Liver (tissue), 9 donors: ENCODE data around the gene SPDEF. TPM values are rescaled to one million over a fixed set of nuclear protein-coding genes. Genes with fewer than 3 reads are reported as not detected.

Experiments
- DNase-seq: peaks from one replicate; pipeline ENCODE4 v3.0.0-alpha.2; 2017; ENCODE audit warnings: low spot score
- H3K27ac ChIP-seq, 2 donors: one replicate each; pipeline ENCODE4 v1.7.0; 2013; ENCODE audit warnings: inconsistent platforms in 2 of 2, low read length in 2 of 2, control low read depth in 1 of 2, low read depth in 1 of 2, mild to moderate bottlenecking in 1 of 2
- H3K27me3 ChIP-seq, 4 donors: one replicate each; pipeline versions ENCODE4 v1.6.1 to v1.7.0; 2013; ENCODE audit warnings: low read length in 3 of 4, inconsistent platforms in 1 of 4, mild to moderate bottlenecking in 1 of 4, moderate library complexity in 1 of 4; ENCODE audit not compliant: control insufficient read depth in 4 of 4, insufficient read depth in 4 of 4
- H3K36me3 ChIP-seq, 4 donors: one replicate each; pipeline versions ENCODE4 v1.6.1 to v1.7.0; 2013; ENCODE audit warnings: low read length in 3 of 4, mild to moderate bottlenecking in 3 of 4, low read depth in 1 of 4, moderate library complexity in 1 of 4; ENCODE audit not compliant: control insufficient read depth in 4 of 4, insufficient read depth in 3 of 4
- H3K4me1 ChIP-seq, 4 donors: one replicate each; pipeline versions ENCODE4 v1.6.1 to v1.7.0; 2013; ENCODE audit warnings: low read length in 3 of 4, mild to moderate bottlenecking in 3 of 4, moderate library complexity in 1 of 4; ENCODE audit not compliant: control insufficient read depth in 4 of 4, insufficient read depth in 4 of 4
- H3K4me3 ChIP-seq, 3 donors: one replicate each; pipeline versions ENCODE4 v1.6.1 to v1.7.0; 2013; ENCODE audit warnings: low read length in 3 of 3, control low read depth in 1 of 3, low read depth in 1 of 3, mild to moderate bottlenecking in 1 of 3
- H3K9ac ChIP-seq, 2 donors: one replicate each; pipeline ENCODE4 v1.7.0; 2013; ENCODE audit warnings: low read length in 2 of 2, mild to moderate bottlenecking in 2 of 2, moderate library complexity in 2 of 2, control low read depth in 1 of 2, low read depth in 1 of 2
- H3K9me3 ChIP-seq, 4 donors: one replicate each; pipeline versions ENCODE4 v1.6.1 to v1.7.0; 2013; ENCODE audit warnings: low read length in 3 of 4; ENCODE audit not compliant: control insufficient read depth in 4 of 4
- EGR1 ChIP-seq, 2 donors: IDR thresholded peaks; 2 replicates each; pipeline ENCODE4 v1.6.1; 2016 to 2018; ENCODE audit warnings: antibody characterized with exemption in 2 of 2, low read depth in 2 of 2
- FOXA1 ChIP-seq: IDR thresholded peaks from 2 replicates; pipeline ENCODE4 v1.6.1; 2016; ENCODE audit warnings: antibody characterized with exemption
- GABPA ChIP-seq, 2 donors: IDR thresholded peaks in 1 of 2; conservative IDR thresholded peaks in 1 of 2; 2 replicates each; pipeline ENCODE4 v1.6.1; 2016; ENCODE audit warnings: antibody characterized with exemption in 2 of 2, mild to moderate bottlenecking in 1 of 2, moderate library complexity in 1 of 2
- HNF4A ChIP-seq, 2 donors: conservative IDR thresholded peaks; 2 replicates each; pipeline ENCODE4 v1.6.1; 2016; ENCODE audit warnings: antibody characterized with exemption in 2 of 2, mild to moderate bottlenecking in 2 of 2
- HNF4G ChIP-seq: IDR thresholded peaks from 2 replicates; pipeline ENCODE4 v1.6.1; 2016; ENCODE audit warnings: antibody characterized with exemption
- JUND ChIP-seq, 2 donors: IDR thresholded peaks; 2 replicates each; pipeline ENCODE4 v1.6.1; 2016; ENCODE audit warnings: antibody characterized with exemption in 2 of 2
- NR2F2 ChIP-seq: IDR thresholded peaks from 2 replicates; pipeline ENCODE4 v1.6.1; 2016; ENCODE audit warnings: antibody characterized with exemption
- RAD21 ChIP-seq, 2 donors: IDR thresholded peaks; 2 replicates each; pipeline ENCODE4 v1.6.1; 2016; ENCODE audit warnings: antibody characterized with exemption in 2 of 2, mild to moderate bottlenecking in 2 of 2
- RXRA ChIP-seq, 2 donors: IDR thresholded peaks; 2 replicates each; pipeline ENCODE4 v1.6.1; 2017 to 2018; ENCODE audit warnings: antibody characterized with exemption in 2 of 2, mild to moderate bottlenecking in 1 of 2
- SP1 ChIP-seq: IDR thresholded peaks from 2 replicates; pipeline ENCODE4 v1.6.1; 2018; ENCODE audit warnings: antibody characterized with exemption, mild to moderate bottlenecking
- TAF1 ChIP-seq: conservative IDR thresholded peaks from 2 replicates; pipeline ENCODE4 v1.6.1; 2016; ENCODE audit warnings: antibody characterized with exemption, mild to moderate bottlenecking
- YY1 ChIP-seq: IDR thresholded peaks from 2 replicates; pipeline ENCODE4 v1.6.1; 2016; ENCODE audit warnings: antibody characterized with exemption, mild to moderate bottlenecking
- WGBS: extraction: QIAGEN DNeasy Blood & Tissue Kit; methylation state at CpG from one replicate; pipeline ENCODE4 v1.1.7; 2013; 5-methylcytosine and 5-hydroxymethylcytosine counted together
- polyA plus RNA-seq, 2 donors: library from polyadenylated mRNA; stranded (reverse) in 1 of 2; unstranded in 1 of 2; fragments of 200-250 nt in 1 of 2; fragments of >200 nt in 1 of 2; fragmentation: Nextera tagmentation in 1 of 2; extraction: Ambion mirVana in 1 of 2; gene quantifications; one replicate each; pipeline versions ENCODE4 v1.2.1 to v1.2.3, GENCODE V29; 2013 to 2015
- total RNA-seq, 2 donors: library from RNA; depleted of rRNA; stranded (reverse); fragments of >200 nt; gene quantifications; one replicate each; pipeline ENCODE4 v1.2.3, GENCODE V29; 2014
- TF ChIP-seq, protein P1 (sequence below): IDR thresholded peaks from 2 replicates; pipeline ENCODE4 v1.6.1; 2016; ENCODE audit warnings: antibody characterized with exemption
- TF ChIP-seq, protein P2 (sequence below): fragments of 150-350 bp; IDR thresholded peaks from 2 replicates; pipeline ENCODE4 v1.5.1; 2017; ENCODE audit warnings: improper control_type of control experiment, low read depth, low read length; ENCODE audit not compliant: missing input control
- TF ChIP-seq, protein P3 (sequence below): IDR thresholded peaks from 2 replicates; pipeline ENCODE4 v1.6.1; 2016; ENCODE audit warnings: antibody characterized with exemption, mild to moderate bottlenecking
- TF ChIP-seq, protein P4 (sequence below): IDR thresholded peaks from 2 replicates; pipeline ENCODE4 v1.6.1; 2016; ENCODE audit warnings: antibody characterized with exemption
- donor health status: healthy.
- donor health status: healthy.
- donor health status: healthy.
- donor health status: healthy.
- donor health status: healthy.

Gene SPDEF
- total and polyA plus RNA-seq, 4 donors: 0.05 to 0.09 TPM; not detected in 2

DNA sequence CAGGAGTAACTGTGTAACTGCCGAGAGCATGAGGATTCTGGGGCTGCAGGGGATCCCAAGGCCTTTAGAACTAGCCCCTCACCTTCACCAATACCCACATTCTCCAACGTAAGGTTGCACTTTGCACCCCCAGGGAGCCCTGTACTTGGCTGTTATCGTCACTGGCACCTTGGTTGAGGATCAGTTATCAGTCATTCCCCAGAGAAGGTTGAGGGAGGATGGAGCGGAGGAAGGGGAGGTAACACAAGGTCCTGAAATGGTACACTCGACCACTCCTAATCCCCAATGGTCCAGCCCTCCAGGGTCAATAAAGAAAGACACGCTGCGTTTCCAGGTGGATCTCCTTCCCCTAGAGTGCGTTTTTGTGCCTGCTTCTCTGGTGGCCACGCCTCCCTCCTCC is 1.1 kb upstream of the SPDEF start:
- H3K9ac ChIP-seq: no peak overlapping the region
- TF ChIP-seq EGR1 (IDR thresholded peaks at IDR 0.05; ENCODE audit: low read depth in 2 of 2): no peak
- TF ChIP-seq TAF1: no peak
- TF ChIP-seq, protein P1, sequence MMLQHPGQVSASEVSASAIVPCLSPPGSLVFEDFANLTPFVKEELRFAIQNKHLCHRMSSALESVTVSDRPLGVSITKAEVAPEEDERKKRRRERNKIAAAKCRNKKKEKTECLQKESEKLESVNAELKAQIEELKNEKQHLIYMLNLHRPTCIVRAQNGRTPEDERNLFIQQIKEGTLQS: no peak
- TF ChIP-seq NR2F2: no peak
- TF ChIP-seq, protein P2, sequence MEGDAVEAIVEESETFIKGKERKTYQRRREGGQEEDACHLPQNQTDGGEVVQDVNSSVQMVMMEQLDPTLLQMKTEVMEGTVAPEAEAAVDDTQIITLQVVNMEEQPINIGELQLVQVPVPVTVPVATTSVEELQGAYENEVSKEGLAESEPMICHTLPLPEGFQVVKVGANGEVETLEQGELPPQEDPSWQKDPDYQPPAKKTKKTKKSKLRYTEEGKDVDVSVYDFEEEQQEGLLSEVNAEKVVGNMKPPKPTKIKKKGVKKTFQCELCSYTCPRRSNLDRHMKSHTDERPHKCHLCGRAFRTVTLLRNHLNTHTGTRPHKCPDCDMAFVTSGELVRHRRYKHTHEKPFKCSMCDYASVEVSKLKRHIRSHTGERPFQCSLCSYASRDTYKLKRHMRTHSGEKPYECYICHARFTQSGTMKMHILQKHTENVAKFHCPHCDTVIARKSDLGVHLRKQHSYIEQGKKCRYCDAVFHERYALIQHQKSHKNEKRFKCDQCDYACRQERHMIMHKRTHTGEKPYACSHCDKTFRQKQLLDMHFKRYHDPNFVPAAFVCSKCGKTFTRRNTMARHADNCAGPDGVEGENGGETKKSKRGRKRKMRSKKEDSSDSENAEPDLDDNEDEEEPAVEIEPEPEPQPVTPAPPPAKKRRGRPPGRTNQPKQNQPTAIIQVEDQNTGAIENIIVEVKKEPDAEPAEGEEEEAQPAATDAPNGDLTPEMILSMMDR: no peak
- TF ChIP-seq, protein P3, sequence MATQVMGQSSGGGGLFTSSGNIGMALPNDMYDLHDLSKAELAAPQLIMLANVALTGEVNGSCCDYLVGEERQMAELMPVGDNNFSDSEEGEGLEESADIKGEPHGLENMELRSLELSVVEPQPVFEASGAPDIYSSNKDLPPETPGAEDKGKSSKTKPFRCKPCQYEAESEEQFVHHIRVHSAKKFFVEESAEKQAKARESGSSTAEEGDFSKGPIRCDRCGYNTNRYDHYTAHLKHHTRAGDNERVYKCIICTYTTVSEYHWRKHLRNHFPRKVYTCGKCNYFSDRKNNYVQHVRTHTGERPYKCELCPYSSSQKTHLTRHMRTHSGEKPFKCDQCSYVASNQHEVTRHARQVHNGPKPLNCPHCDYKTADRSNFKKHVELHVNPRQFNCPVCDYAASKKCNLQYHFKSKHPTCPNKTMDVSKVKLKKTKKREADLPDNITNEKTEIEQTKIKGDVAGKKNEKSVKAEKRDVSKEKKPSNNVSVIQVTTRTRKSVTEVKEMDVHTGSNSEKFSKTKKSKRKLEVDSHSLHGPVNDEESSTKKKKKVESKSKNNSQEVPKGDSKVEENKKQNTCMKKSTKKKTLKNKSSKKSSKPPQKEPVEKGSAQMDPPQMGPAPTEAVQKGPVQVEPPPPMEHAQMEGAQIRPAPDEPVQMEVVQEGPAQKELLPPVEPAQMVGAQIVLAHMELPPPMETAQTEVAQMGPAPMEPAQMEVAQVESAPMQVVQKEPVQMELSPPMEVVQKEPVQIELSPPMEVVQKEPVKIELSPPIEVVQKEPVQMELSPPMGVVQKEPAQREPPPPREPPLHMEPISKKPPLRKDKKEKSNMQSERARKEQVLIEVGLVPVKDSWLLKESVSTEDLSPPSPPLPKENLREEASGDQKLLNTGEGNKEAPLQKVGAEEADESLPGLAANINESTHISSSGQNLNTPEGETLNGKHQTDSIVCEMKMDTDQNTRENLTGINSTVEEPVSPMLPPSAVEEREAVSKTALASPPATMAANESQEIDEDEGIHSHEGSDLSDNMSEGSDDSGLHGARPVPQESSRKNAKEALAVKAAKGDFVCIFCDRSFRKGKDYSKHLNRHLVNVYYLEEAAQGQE: no peak
- TF ChIP-seq GABPA (IDR thresholded peaks at IDR 0.05 in 1 of 2, conservative IDR thresholded peaks at IDR 0.05 in 1 of 2): no peak
- no peak for TF ChIP-seq HNF4A (conservative IDR thresholded peaks at IDR 0.05)
- no peak for TF ChIP-seq FOXA1
- TF ChIP-seq, protein P4, sequence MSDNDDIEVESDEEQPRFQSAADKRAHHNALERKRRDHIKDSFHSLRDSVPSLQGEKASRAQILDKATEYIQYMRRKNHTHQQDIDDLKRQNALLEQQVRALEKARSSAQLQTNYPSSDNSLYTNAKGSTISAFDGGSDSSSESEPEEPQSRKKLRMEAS: no peak
- no peak for TF ChIP-seq SP1
- no peak for TF ChIP-seq YY1
- no peak for TF ChIP-seq RAD21 (IDR thresholded peaks at IDR 0.05)
- no peak for TF ChIP-seq JUND (IDR thresholded peaks at IDR 0.05)
- no peak for TF ChIP-seq HNF4G
- no peaks in the 10 kb centered on the region for H3K36me3 ChIP-seq
- DNase-seq: no peak
- peaks cover 0 to 5% (median 2%) of the 10 kb centered on the region in 4 donors for H3K9me3 ChIP-seq
- no peaks in the 10 kb centered on the region for H3K4me1 ChIP-seq
- H3K4me3 ChIP-seq: no peak overlapping the region
- 80% methylated on average over 9 of the region's 9 CpGs for WGBS
- H3K27me3 ChIP-seq: no peaks in the 10 kb centered on the region
- H3K27ac ChIP-seq: no peak overlapping the region

DNA sequence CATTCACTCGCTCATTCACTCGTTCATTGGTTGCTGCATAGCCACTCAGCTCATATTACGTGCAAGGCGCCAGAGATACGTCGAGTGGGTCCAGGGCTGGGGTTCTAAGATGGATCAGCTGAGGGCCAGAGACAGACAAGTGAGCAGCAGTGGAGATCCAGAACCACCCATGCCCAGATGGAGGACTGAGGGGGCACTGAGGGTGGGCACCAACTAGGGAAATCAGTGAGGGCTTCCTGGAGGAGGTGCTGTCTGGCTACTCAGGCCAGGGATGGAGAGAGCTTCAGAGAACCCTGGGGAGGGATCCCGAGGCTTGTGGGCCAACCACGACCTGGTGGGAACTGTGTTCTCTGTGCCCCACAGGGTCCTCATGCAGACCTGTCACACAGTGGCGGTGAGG is 364 bp upstream of the SPDEF start:
- no peaks in the 10 kb centered on the region for H3K27me3 ChIP-seq
- 86% methylated on average over 9 of the region's 9 CpGs for WGBS
- no peak overlapping the region for H3K9ac ChIP-seq
- H3K4me1 ChIP-seq: no peaks in the 10 kb centered on the region
- no peaks in the 10 kb centered on the region for H3K36me3 ChIP-seq
- H3K9me3 ChIP-seq: peaks cover 0 to 5% (median 2%) of the 10 kb centered on the region in 4 donors
- no peak for DNase-seq
- TF ChIP-seq HNF4A (conservative IDR thresholded peaks at IDR 0.05) (no peak), TAF1 (no peak), RXRA (IDR thresholded peaks at IDR 0.05) (no peak), RAD21 (IDR thresholded peaks at IDR 0.05) (no peak), NR2F2 (no peak), JUND (IDR thresholded peaks at IDR 0.05) (no peak), FOXA1 (no peak)
- TF ChIP-seq, protein P1: no peak
- TF ChIP-seq, protein P4: no peak
- TF ChIP-seq, protein P2: no peak
- no peak overlapping the region for H3K4me3 ChIP-seq
- H3K27ac ChIP-seq: no peak overlapping the region
